ENCODE data around the gene BANP. TPM values are rescaled to one million over a fixed set of nuclear protein-coding genes. Genes with fewer than 3 reads are reported as not detected.
A peak's percentile ranks its signal among the peaks of the same experiment; 100 is the strongest.

The BANP gene
- total RNA-seq, 4 donors from 2014 or later: 18.9 to 33.6 (median 28.2) TPM

DNA sequence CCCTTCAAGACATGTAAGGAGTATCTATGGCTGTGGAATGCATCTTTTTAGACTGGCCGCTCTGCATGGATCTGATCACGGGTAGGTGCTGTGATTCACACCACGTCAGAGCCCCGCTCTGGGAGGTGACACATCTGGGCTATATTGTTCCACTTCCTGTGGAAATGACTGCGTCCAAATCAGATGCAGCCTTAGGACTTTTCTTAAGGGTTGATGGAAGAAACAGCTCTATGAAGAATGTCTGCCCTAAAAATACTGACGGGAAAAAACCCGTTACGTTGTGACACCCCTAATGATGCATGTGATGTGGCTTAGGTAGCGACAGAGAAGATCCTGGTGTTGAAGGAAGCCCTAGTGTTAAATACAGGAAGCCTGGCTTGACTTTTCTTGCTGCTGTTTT, 12.2 kb downstream of the BANP start:
- Histone ChIP-seq H3K27me3 (no peaks in the 10 kb centered on the region), H3K4me1 (peaks cover 34 to 59% (median 39%) of the 10 kb centered on the region in 4 donors), H3K9me3 (no peaks in the 10 kb centered on the region), H3K36me3 (no peaks in the 10 kb centered on the region), H3K4me3 (no peak overlapping the region), H3K27ac (replicated peaks in 1 of 4) (peak overlapping the region; percentile 7 to 58 (median 31))
- no peak for DNase-seq (ENCODE audit: extremely low spot score)
- intact Hi-C loops (cut with DNase I): no loop called here
- WGBS: 78% methylated on average over 9 of the region's 9 CpGs
- TF ChIP-seq, protein P1, sequence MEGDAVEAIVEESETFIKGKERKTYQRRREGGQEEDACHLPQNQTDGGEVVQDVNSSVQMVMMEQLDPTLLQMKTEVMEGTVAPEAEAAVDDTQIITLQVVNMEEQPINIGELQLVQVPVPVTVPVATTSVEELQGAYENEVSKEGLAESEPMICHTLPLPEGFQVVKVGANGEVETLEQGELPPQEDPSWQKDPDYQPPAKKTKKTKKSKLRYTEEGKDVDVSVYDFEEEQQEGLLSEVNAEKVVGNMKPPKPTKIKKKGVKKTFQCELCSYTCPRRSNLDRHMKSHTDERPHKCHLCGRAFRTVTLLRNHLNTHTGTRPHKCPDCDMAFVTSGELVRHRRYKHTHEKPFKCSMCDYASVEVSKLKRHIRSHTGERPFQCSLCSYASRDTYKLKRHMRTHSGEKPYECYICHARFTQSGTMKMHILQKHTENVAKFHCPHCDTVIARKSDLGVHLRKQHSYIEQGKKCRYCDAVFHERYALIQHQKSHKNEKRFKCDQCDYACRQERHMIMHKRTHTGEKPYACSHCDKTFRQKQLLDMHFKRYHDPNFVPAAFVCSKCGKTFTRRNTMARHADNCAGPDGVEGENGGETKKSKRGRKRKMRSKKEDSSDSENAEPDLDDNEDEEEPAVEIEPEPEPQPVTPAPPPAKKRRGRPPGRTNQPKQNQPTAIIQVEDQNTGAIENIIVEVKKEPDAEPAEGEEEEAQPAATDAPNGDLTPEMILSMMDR (IDR thresholded peaks at IDR 0.05): no peak
- TF ChIP-seq POLR2AphosphoS5 (IDR thresholded peaks at IDR 0.05): peak; percentile 35 to 53

DNA sequence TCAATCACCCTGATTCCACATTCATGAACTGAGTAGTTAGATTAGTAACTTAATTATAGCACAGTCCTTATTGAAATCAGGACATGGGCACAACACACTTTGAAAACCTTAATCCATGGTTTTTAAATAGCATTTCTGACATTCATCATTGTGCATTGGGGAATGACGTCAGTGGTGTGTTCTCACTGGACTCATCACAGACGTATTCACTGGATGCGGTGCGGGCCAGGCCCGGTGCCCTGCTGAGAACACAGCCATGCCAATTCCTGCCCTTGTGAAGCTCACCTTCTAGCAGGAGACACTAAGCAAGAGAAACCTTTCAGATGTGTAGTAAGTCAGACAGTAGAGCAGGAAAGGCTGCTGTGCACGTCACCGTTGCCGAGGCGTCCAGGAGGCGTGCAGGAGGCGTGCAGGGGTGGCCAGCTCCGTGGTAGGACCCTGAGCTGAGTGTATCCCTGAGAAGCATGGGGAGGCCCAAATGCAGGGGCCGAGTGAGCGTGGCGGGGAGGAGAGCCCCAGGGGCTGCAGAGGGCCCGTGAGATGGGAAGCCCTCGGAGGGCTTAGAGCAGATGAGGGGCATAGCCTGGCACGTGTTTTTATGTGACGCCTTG, 12.9 kb downstream of the BANP start:
- H3K27ac ChIP-seq (replicated peaks in 1 of 4): peak overlapping the region in 3 of 4 donors; percentile 7 to 58 (median 50)
- no peak for TF ChIP-seq POLR2AphosphoS5 (IDR thresholded peaks at IDR 0.05)
- no peak for TF ChIP-seq POLR2A (IDR thresholded peaks at IDR 0.05; ENCODE audit: low read depth)
- TF ChIP-seq, protein P1 (IDR thresholded peaks at IDR 0.05): no peak
- no peak for TF ChIP-seq EP300 (IDR thresholded peaks at IDR 0.05)
- H3K4me3 ChIP-seq: no peak overlapping the region
- H3K9me3 ChIP-seq: no peaks in the 10 kb centered on the region
- DNase-seq (ENCODE audit: extremely low spot score): no peak
- 83% methylated on average over 19 of the region's 19 CpGs for WGBS
- no peaks in the 10 kb centered on the region for H3K36me3 ChIP-seq
- no peaks in the 10 kb centered on the region for H3K27me3 ChIP-seq
- intact Hi-C loops (cut with DNase I): no loop called here
- H3K4me1 ChIP-seq: peaks cover 34 to 66% (median 43%) of the 10 kb centered on the region in 4 donors

DNA sequence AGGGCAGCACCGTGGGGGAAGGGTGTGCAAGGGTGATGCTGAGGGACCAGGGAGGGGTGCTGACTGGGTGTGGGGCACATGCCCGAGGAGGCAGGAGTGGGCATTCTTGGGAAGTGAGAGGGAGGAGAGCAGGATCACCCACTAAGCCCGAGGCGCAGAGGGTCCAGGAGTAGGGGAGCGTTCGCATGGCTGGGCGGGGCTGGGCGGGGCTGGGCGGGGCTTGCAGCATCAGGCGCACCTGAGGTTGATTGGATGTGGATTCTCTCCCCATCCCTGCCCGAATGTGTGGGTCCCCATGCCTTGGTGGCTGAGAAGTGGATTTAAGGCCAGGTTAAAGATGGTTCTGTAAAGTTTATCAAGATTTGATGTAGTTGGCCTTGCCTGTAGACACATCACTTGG, 14.2 kb downstream of the BANP start:
- WGBS: 75% methylated on average over 11 of the region's 11 CpGs
- TF ChIP-seq POLR2AphosphoS5 (IDR thresholded peaks at IDR 0.05) (no peak), EP300 (IDR thresholded peaks at IDR 0.05) (no peak)
- H3K36me3 ChIP-seq: no peaks in the 10 kb centered on the region
- peak overlapping the region; percentile 75 to 85 (median 77) for H3K27ac ChIP-seq (replicated peaks in 1 of 4)
- H3K9me3 ChIP-seq: no peaks in the 10 kb centered on the region
- no peaks in the 10 kb centered on the region for H3K27me3 ChIP-seq
- intact Hi-C loops (cut with DNase I): no loop called here
- H3K4me3 ChIP-seq: no peak overlapping the region
- H3K4me1 ChIP-seq: peaks cover 31 to 54% (median 42%) of the 10 kb centered on the region in 4 donors
- DNase-seq (ENCODE audit: extremely low spot score): no peak

DNA sequence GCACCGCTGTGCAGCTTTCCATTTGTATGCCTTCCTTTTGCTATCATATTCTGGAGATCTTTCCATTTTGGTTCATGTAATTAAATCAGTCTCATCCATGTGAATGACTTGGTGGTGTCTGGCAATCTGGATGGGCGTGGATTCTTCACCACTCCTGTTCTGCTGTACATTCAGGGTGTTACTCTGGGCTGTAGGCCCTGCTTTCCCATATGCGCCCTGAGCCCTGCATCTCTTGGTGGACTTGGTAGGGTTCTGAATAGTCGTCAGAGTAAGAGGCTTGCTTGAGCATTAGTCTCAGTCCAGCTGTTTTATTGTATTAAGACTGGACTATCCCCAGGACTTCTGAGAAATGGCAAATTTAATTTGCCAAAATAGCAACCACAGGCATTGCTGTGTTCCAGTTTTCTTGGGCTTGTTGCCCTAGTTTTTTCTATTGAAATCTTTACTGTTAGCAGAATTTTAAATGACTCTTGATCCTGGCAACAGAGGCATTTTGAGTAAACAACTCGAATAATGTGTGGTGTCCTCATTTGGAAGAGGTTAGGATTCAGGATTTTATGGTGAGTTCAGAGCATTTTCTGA, 14.9 kb downstream of the BANP start:
- Histone ChIP-seq H3K27me3 (no peaks in the 10 kb centered on the region), H3K9me3 (peaks cover 0 to 3% (median 1%) of the 10 kb centered on the region in 4 donors), H3K36me3 (peaks cover 0 to 6% (median 2%) of the 10 kb centered on the region in 4 donors), H3K4me3 (peak overlapping the region in 3 of 4 donors; percentile 16 to 29 (median 25)), H3K27ac (replicated peaks in 1 of 4) (peak overlapping the region; percentile 75 to 85 (median 77)), H3K4me1 (peaks cover 31 to 53% (median 42%) of the 10 kb centered on the region in 4 donors)
- intact Hi-C loops (cut with DNase I): no loop called here
- DNase-seq (ENCODE audit: extremely low spot score): no peak
- TF ChIP-seq EP300 (IDR thresholded peaks at IDR 0.05) (no peak), POLR2A (IDR thresholded peaks at IDR 0.05; ENCODE audit: low read depth) (no peak)
- 59% methylated on average over 5 of the region's 5 CpGs for WGBS

DNA sequence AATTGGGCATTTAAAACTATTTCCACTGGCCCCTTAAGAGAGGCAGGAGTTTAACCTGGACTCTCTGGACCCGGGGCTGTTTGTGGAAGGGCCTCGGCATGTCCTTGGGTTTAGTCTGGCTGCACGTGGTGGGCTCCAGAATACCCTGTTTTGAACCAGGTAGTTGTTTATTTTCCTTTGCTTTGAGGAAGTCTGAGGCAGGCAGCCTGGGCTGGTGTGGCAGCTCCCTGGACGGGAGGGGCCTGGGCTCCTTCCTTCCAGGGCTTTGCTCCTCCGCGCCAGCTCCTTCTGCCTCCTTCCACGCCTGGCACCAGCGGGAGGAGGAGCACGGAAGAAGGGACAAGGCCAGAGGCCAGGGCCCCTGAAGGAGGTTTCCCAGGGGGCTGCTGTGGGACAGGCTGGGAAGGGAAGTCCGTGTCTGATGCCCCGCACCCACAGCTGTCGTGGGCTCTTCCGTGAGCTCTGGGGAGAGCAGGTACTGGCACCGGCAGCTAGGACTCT, 15.5 kb downstream of the BANP start:
- Histone ChIP-seq H3K27me3 (no peaks in the 10 kb centered on the region), H3K9me3 (peaks cover 0 to 9% (median 7%) of the 10 kb centered on the region in 4 donors), H3K36me3 (peaks cover 0 to 6% (median 2%) of the 10 kb centered on the region in 4 donors), H3K4me1 (peaks cover 31 to 53% (median 42%) of the 10 kb centered on the region in 4 donors), H3K27ac (replicated peaks in 1 of 4) (peak overlapping the region; percentile 75 to 85 (median 77)), H3K4me3 (peak overlapping the region; percentile 16 to 45 (median 27))
- intact Hi-C loops (cut with DNase I): no loop called here
- WGBS: 21% methylated on average over 12 of the region's 14 CpGs
- TF ChIP-seq POLR2A (IDR thresholded peaks at IDR 0.05; ENCODE audit: low read depth) (no peak), EP300 (IDR thresholded peaks at IDR 0.05) (no peak), POLR2AphosphoS5 (IDR thresholded peaks at IDR 0.05) (peak in 1 of 2 donors; percentile 35)
- TF ChIP-seq, protein P1 (IDR thresholded peaks at IDR 0.05): no peak
- no peak for DNase-seq (ENCODE audit: extremely low spot score)

Measured in esophagus muscularis mucosa (tissue), 4 donors.